Adipocyte (in vitro differentiated cells): ENCODE data around the gene PRSS21.

Experiments
- DNase-seq: peaks from one replicate; pipeline ENCODE4 v3.0.0-alpha.2; 2015; ENCODE audit warnings: low read depth
- H3K27me3 ChIP-seq: replicated peaks from 2 replicates; pipeline ENCODE4 v1.7.0; 2013; ENCODE audit warnings: mild to moderate bottlenecking, low read length, moderate library complexity; ENCODE audit not compliant: control insufficient read depth, insufficient read depth
- H3K36me3 ChIP-seq: 2 replicates; pipeline ENCODE4 v1.7.0; 2013; ENCODE audit warnings: low read length, mild to moderate bottlenecking, moderate library complexity; ENCODE audit not compliant: control insufficient read depth, insufficient read depth, severe bottlenecking
- H3K4me1 ChIP-seq: 2 replicates; pipeline ENCODE4 v1.7.0; 2013; ENCODE audit warnings: mild to moderate bottlenecking, low read length, moderate library complexity; ENCODE audit not compliant: control insufficient read depth, insufficient read depth
- H3K4me3 ChIP-seq: 2 replicates; pipeline ENCODE4 v1.7.0; 2013; ENCODE audit warnings: mild to moderate bottlenecking, low read length, moderate library complexity
- H3K9ac ChIP-seq: 2 replicates; pipeline ENCODE4 v1.7.0; 2013; ENCODE audit warnings: mild to moderate bottlenecking, low read length, moderate library complexity
- H3K9me3 ChIP-seq: 2 replicates; pipeline ENCODE4 v1.7.0; 2013; ENCODE audit warnings: mild to moderate bottlenecking, low read length, moderate library complexity; ENCODE audit not compliant: control insufficient read depth

The PRSS21 gene

GRCh38 chr16:2816751-2817339, at the start of gene PRSS21:
PRSS21 (plus strand) TSS chr16:2817237; CDS start chr16:2817269, 32 bp downstream.
- Histone ChIP-seq H3K27me3 (peaks cover 50% of the 10 kb centered on the region), H3K36me3 (no peaks in the 10 kb centered on the region), H3K4me3 (no peak within 1 kb of the TSS), H3K9ac (no peak within 1 kb of the TSS), H3K9me3 (no peaks in the 10 kb centered on the region), H3K4me1 (no peaks in the 10 kb centered on the region)
- no peak for DNase-seq

GRCh38 chr16:2767891-2768290, 49.1 kb upstream of the PRSS21 start:
- Histone ChIP-seq H3K4me1 (peaks cover 47% of the 10 kb centered on the region), H3K36me3 (peaks cover 95% of the 10 kb centered on the region), H3K9me3 (no peaks in the 10 kb centered on the region), H3K4me3 (no peak overlapping the region), H3K27me3 (no peaks in the 10 kb centered on the region), H3K9ac (peak overlapping the region; percentile 16)
- no peak for DNase-seq

DNA sequence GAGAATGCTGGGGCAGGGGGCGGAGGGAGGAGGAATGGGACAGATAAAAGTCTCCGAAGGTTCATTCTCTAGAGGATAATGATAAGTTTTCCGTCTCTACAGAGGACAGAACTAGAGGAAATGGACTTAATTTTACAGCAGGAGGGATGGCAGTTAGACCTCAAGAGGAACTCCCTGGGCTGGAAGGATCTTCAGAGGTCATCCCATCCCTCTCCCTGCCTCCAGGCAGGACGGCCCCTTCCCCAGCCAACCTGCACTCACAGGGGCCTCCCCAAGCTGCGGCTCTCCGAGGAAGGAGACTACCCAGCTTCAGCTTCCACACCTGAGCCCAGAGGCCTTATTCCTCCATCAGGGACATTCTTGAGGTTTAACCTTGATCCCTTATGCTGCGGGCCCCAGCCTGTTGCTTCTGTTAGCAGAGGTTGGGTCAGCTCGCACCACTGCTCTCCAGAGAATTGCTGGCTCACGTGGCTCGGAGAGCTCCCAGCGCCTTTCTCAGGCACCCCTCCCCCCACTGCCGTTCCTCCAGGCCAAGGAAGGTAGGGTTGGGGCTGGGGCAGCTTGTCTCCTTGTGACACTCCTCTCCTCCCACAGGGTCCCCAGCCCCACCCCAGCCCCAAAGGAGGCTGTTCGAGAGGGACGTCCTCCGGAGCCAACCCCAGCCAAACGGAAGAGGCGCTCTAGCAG, 48.5 kb upstream of the PRSS21 start:
- peaks cover 49% of the 10 kb centered on the region for H3K4me1 ChIP-seq
- peak overlapping the region; percentile 33 for H3K4me3 ChIP-seq
- peak overlapping the region; percentile 49 for H3K9ac ChIP-seq
- peaks cover 95% of the 10 kb centered on the region for H3K36me3 ChIP-seq
- H3K27me3 ChIP-seq = no peaks in the 10 kb centered on the region
- H3K9me3 ChIP-seq = no peaks in the 10 kb centered on the region
- DNase-seq = no peak

GRCh38 chr16:2769100-2769529, 47.9 kb upstream of the PRSS21 start:
- no peak for DNase-seq
- H3K27me3 ChIP-seq = no peaks in the 10 kb centered on the region
- peaks cover 95% of the 10 kb centered on the region for H3K36me3 ChIP-seq
- H3K9ac ChIP-seq = peak overlapping the region; percentile 49
- H3K4me1 ChIP-seq = peaks cover 49% of the 10 kb centered on the region
- peak overlapping the region; percentile 33 for H3K4me3 ChIP-seq
- no peaks in the 10 kb centered on the region for H3K9me3 ChIP-seq

DNA sequence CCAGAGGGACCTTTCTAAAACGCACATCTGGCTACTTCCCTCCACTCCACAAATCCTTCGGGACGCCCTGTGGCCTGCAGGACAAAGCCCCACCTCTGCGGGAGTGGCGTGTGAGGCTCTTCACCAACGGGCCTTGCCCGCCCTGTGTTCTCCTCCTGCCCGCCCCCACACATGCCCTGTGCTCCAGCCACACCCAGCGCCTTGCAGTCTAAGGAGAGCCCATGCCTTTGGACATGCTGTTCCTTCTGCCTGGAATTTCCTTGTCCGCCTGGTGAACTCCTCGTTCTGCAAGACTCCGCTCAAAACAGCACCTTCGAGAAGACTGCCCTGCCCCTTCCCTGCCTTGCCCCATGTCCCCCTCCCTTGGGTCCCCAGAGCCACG, 47.4 kb upstream of the PRSS21 start:
- Histone ChIP-seq H3K9me3 (no peaks in the 10 kb centered on the region), H3K4me3 (peak overlapping the region; percentile 33), H3K27me3 (no peaks in the 10 kb centered on the region), H3K36me3 (peaks cover 95% of the 10 kb centered on the region), H3K4me1 (peaks cover 49% of the 10 kb centered on the region), H3K9ac (peak overlapping the region; percentile 19)
- DNase-seq = no peak

GRCh38 chr16:2770057-2770951, 46.7 kb upstream of the PRSS21 start:
- Histone ChIP-seq H3K4me1 (peaks cover 52% of the 10 kb centered on the region), H3K27me3 (no peaks in the 10 kb centered on the region), H3K4me3 (no peak overlapping the region), H3K9ac (peak overlapping the region; percentile 19), H3K9me3 (no peaks in the 10 kb centered on the region), H3K36me3 (peaks cover 93% of the 10 kb centered on the region)
- DNase-seq = no peak

- Histone ChIP-seq H3K9me3 (no peaks in the 10 kb centered on the region), H3K4me1 (peaks cover 63% of the 10 kb centered on the region), H3K4me3 (no peak overlapping the region), H3K27me3 (no peaks in the 10 kb centered on the region), H3K36me3 (peaks cover 79% of the 10 kb centered on the region), H3K9ac (no peak overlapping the region)
- no peak for DNase-seq
Observed at GRCh38 chr16:2771496-2772402, 45.3 kb upstream of the PRSS21 start.

DNA sequence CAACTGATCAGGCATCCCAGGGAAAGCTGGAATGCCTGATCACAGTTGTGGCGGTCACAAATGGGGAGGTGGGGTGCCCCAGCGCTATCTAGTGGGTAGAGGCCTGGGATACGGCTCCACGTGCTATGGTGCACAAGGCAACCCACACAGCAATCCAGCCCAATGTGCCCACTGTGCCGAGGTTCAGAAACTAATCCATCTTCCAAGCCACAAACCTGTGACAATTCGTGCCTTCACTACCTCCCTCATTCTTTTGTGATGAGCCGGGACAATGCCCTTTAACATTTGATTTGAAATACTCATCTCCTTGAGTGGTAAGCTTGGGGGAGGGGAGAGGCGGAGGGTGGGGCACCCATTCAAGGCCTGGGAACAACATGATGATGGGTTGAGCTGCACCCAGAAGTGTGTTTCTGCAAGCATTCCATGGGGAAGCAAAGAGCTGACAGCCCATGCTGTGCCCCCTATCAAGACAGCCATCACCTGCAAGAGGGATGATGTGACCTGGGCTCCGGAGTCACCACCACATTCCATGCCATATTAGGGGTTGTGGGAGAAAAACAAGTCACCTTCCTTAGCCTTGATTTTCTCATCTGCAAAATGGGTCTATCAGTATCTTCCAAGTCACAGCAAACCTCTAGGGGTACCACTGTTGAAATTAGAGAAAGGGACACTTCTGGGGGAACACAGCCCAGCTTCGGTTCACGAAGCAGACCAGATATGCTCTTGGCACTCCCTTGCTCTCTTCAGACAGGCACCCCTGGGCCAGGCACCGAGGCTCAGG, 43.7 kb upstream of the PRSS21 start:
- H3K9ac ChIP-seq = no peak overlapping the region
- DNase-seq = no peak
- H3K27me3 ChIP-seq = no peaks in the 10 kb centered on the region
- peaks cover 63% of the 10 kb centered on the region for H3K36me3 ChIP-seq
- no peaks in the 10 kb centered on the region for H3K9me3 ChIP-seq
- peaks cover 52% of the 10 kb centered on the region for H3K4me1 ChIP-seq
- no peak overlapping the region for H3K4me3 ChIP-seq

- no peak for DNase-seq
Observed at GRCh38 chr16:2774161-2774891, 42.7 kb upstream of the PRSS21 start.

More at GRCh38 chr16:2774161-2774891, 42.7 kb upstream of the PRSS21 start:
- H3K4me3 ChIP-seq = no peak overlapping the region
- H3K27me3 ChIP-seq = no peaks in the 10 kb centered on the region
- H3K36me3 ChIP-seq = peaks cover 53% of the 10 kb centered on the region
- no peaks in the 10 kb centered on the region for H3K9me3 ChIP-seq
- H3K4me1 ChIP-seq = peaks cover 48% of the 10 kb centered on the region
- H3K9ac ChIP-seq = no peak overlapping the region
